Suppressor macrophage (primary cell): ENCODE data around the gene PLA2G2C.

Source experiments
- DNase-seq, 4 experiments: peaks; one replicate each; pipeline ENCODE4 v3.0.0-alpha.2; 2020 to 2022

Gene PLA2G2C

GRCh38 chr1:20207546-20207945 is 21.2 kb upstream of the PLA2G2C start:
- no peak for DNase-seq

- no peak for DNase-seq
These were observed 15.8 kb upstream of the PLA2G2C start for GRCh38 chr1:20202166-20202565.

GRCh38 chr1:20200966-20201365 is 14.6 kb upstream of the PLA2G2C start:
- DNase-seq, result no peak

- no peak for DNase-seq
These were observed 13.5 kb upstream of the PLA2G2C start for GRCh38 chr1:20199840-20200239.

- no peak for DNase-seq
These were observed 13.1 kb upstream of the PLA2G2C start for GRCh38 chr1:20199403-20199802.

GRCh38 chr1:20198918-20199317 is 12.6 kb upstream of the PLA2G2C start:
- DNase-seq, result no peak

- DNase-seq, result no peak
These were observed 12.0 kb upstream of the PLA2G2C start for GRCh38 chr1:20198296-20198695.

- DNase-seq, result no peak
These were observed 11.0 kb upstream of the PLA2G2C start for GRCh38 chr1:20197329-20197791.

- DNase-seq, result no peak
These were observed 9.1 kb upstream of the PLA2G2C start for GRCh38 chr1:20195462-20195780.

GRCh38 chr1:20194757-20195461 is 8.6 kb upstream of the PLA2G2C start:
- peak; percentile 67 to 85 (median 82) for DNase-seq

- DNase-seq, result no peak
These were observed 7.9 kb upstream of the PLA2G2C start for GRCh38 chr1:20194224-20194623.

- no peak for DNase-seq
These were observed 6.6 kb upstream of the PLA2G2C start for GRCh38 chr1:20192871-20193411.

GRCh38 chr1:20192364-20192763 is 6.0 kb upstream of the PLA2G2C start:
- DNase-seq, result peak in 2 of 4 experiments; percentile 27 to 38

- DNase-seq, result peak in 2 of 4 experiments; percentile 22 to 49
These were observed 5.0 kb upstream of the PLA2G2C start for GRCh38 chr1:20191266-20191825.

GRCh38 chr1:20190256-20191160 is 4.2 kb upstream of the PLA2G2C start:
- no peak for DNase-seq

GRCh38 chr1:20189664-20190063 is 3.3 kb upstream of the PLA2G2C start:
- no peak for DNase-seq

GRCh38 chr1:20188455-20188817 is 2.1 kb upstream of the PLA2G2C start:
- DNase-seq, result peak in 1 of 4 experiments; percentile 33

- DNase-seq, result peak in 1 of 4 experiments; percentile 36
These were observed 1.6 kb upstream of the PLA2G2C start for GRCh38 chr1:20187813-20188454.

GRCh38 chr1:20187103-20187812 is 940 bp upstream of the PLA2G2C start:
- DNase-seq, result no peak

- DNase-seq, result no peak
These were observed 1.1 kb downstream of the PLA2G2C start for GRCh38 chr1:20184997-20185833.

- DNase-seq, result no peak
These were observed 1.8 kb downstream of the PLA2G2C start for GRCh38 chr1:20184481-20184900.
